ES-I3 (cell line): ENCODE data around the gene IGSF9B.

Experiments
- H3K36me3 ChIP-seq: 2 replicates; pipeline ENCODE4 v1.6.1; 2013; ENCODE audit warnings: mild to moderate bottlenecking, low read length, control low read depth, moderate library complexity; ENCODE audit not compliant: insufficient read depth
- H3K4me1 ChIP-seq: 2 replicates; pipeline ENCODE4 v1.6.1; 2013; ENCODE audit warnings: mild to moderate bottlenecking, control low read depth, low read length; ENCODE audit not compliant: insufficient read depth
- H3K9ac ChIP-seq: 2 replicates; pipeline ENCODE4 v1.6.1; 2013; ENCODE audit warnings: low read depth, mild to moderate bottlenecking, low read length, moderate library complexity
- H3K9me3 ChIP-seq: 2 replicates; pipeline ENCODE4 v1.6.1; 2013; ENCODE audit warnings: mild to moderate bottlenecking, low read length, moderate library complexity; ENCODE audit not compliant: control insufficient read depth, insufficient read depth

The IGSF9B gene

DNA sequence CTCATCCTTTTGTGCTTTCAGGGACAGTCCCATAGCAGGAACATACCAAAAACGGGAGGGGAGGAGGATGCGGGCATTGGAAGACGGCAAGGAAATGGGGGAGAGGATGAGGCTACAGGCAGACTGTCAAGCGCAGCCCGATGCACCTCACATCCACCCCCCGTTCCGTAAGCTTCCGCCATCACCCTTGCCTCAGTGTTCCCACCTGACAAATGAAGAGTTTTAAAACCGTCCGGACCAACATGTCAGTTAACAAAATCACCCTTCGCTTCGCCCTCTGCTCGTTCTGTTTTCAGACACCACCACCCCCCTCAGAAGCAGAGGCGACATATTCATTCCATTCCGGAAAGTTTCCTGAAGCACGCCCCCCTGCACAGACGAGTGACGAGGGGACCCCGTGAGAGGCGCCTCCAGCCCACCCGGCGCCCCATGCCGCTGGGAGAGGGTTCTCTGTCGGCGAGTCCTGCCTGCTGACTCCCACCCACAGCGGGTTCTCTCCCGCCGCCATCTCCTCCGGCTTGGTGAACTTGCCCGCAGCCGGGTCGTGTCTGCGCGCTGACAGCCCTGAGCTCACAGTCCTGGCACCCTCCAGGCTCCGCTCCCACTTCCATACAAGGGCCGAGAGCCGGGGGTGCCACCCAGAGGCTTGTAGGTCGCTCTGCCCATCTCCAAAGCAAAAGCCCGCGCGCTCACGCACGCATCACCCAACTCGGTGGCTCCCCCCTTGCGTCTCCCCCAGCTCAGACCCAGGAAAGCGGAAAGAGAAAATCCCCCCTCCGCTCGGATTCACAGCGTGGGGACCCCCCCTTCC is 1.5 kb downstream of the IGSF9B start:
- Histone ChIP-seq H3K36me3 (no peaks in the 10 kb centered on the region), H3K4me1 (peaks cover 30% of the 10 kb centered on the region), H3K9ac (peak overlapping the region; percentile 40)

GRCh38 chr11:133953999-133954398 is 2.8 kb downstream of the IGSF9B start:
- Histone ChIP-seq H3K9me3 (no peaks in the 10 kb centered on the region), H3K4me1 (peaks cover 37% of the 10 kb centered on the region), H3K9ac (no peak overlapping the region), H3K36me3 (no peaks in the 10 kb centered on the region)

More for the DNA sequence above, 1.5 kb downstream of the IGSF9B start:
- no peaks in the 10 kb centered on the region for H3K9me3 ChIP-seq

GRCh38 chr11:133953547-133953946 is 3.2 kb downstream of the IGSF9B start:
- H3K9me3 ChIP-seq: no peaks in the 10 kb centered on the region
- H3K9ac ChIP-seq: no peak overlapping the region
- H3K36me3 ChIP-seq: no peaks in the 10 kb centered on the region
- H3K4me1 ChIP-seq: peaks cover 42% of the 10 kb centered on the region

GRCh38 chr11:133952199-133953190 is 4.3 kb downstream of the IGSF9B start:
- Histone ChIP-seq H3K4me1 (peaks cover 42% of the 10 kb centered on the region), H3K9me3 (no peaks in the 10 kb centered on the region), H3K9ac (no peak overlapping the region), H3K36me3 (no peaks in the 10 kb centered on the region)

DNA sequence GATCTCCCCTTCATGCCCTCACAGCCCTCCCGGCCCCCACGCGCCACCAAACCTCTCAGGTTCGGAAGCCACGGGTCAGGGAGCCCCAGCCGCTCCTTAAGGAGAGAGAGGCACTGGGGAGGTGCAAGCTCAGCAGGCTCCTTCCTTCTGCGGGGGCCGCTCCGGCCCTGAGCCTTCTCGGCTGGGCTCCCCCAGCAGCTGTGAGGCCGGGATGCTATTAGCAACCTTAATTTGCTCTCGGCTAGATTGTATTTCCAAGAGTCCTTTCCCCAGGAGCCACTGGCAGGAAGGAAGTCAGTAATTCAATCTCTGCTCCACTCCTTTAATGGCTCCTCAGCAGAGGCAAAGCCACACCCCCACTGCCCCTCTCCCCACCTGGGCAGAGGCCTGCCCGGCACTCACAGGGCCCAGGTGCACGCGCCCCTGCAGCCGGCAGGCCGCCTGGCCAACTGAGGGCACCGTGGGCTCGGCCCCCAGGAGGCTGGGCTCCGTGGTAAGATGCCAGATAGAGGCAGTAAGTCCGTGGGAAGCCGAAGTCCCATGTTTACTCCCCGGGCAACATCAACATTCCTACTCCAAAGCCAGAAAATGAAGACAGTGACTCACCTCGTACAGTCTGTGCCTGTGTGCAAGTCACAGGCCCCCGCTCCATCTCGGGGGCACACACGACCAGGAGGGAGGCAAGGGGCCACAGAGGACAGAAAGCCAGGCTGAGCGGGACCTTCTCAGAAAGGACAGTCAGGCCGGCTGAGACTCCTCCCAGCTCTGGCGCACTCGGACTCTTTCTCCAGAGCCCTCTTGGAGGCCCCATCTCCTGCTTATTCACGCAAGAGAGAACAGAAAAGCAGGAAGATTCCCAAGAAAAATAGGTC is 5.2 kb downstream of the IGSF9B start:
- Histone ChIP-seq H3K9ac (peak overlapping the region; percentile 33), H3K9me3 (no peaks in the 10 kb centered on the region), H3K4me1 (peaks cover 50% of the 10 kb centered on the region), H3K36me3 (no peaks in the 10 kb centered on the region)

DNA sequence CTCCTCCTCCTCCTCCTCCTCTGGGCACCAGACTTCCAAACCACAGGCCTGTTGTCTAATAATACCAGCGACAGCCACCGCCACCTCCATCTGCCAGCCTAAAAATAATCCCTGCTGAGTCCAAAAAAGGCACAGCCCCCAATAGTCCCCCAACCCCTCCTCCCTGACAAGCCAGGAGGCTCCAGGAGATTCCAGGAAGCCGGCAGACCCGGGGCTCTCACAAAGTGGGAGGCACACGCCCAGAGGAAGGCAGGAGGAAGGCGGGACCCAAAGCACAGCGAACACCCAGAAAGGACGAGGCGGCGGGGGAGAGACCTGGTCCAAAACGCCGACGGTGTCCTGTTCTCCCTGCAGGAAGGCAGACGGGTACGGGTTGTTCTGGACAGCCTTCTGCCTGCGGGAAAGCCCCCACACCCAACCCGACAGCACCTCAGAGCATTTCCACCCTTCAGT is 5.9 kb downstream of the IGSF9B start:
- H3K9ac ChIP-seq: peak overlapping the region; percentile 33
- H3K4me1 ChIP-seq: peaks cover 51% of the 10 kb centered on the region
- no peaks in the 10 kb centered on the region for H3K9me3 ChIP-seq
- H3K36me3 ChIP-seq: no peaks in the 10 kb centered on the region

DNA sequence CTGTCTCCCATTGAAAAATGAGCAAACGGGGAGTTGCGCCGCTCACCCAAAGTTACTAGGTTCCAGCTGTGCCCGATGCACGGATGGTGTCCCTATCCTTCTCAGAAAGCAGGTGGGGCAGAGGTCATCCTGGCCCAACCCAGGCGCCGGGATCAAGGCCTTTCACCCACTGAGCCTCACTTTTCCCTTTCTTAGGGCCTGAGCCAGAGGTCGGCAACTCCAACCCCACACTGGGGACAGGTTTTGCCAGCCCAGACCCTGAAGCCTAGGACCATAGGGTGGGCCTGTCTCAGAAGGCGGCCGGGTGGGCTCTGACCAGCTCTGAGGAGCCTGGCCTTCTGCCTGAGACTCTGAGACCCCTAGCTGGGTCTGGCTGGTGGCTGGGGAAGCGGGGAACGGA is 6.3 kb downstream of the IGSF9B start:
- peaks cover 51% of the 10 kb centered on the region for H3K4me1 ChIP-seq
- no peaks in the 10 kb centered on the region for H3K36me3 ChIP-seq
- no peaks in the 10 kb centered on the region for H3K9me3 ChIP-seq
- no peak overlapping the region for H3K9ac ChIP-seq

DNA sequence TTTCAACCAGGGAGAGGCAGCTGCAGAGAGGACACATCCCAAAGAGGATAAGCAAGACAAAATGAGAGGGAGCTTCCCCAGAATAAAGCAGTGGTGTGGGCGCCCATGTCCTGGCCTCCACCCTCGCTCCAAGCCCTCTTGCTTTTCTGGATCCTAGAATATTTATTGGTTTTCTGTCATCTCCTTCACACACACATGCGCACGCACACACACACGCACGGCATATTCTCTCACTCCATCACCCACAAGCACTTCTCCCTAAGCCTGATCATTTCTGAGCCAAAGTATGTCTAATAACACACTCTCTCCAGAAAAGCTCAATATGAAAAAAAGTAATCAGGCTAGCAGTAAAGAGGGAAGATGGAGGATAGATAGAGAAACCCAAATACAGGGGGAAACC is 7.6 kb downstream of the IGSF9B start:
- Histone ChIP-seq H3K9me3 (no peaks in the 10 kb centered on the region), H3K4me1 (peaks cover 44% of the 10 kb centered on the region), H3K36me3 (no peaks in the 10 kb centered on the region), H3K9ac (no peak overlapping the region)

DNA sequence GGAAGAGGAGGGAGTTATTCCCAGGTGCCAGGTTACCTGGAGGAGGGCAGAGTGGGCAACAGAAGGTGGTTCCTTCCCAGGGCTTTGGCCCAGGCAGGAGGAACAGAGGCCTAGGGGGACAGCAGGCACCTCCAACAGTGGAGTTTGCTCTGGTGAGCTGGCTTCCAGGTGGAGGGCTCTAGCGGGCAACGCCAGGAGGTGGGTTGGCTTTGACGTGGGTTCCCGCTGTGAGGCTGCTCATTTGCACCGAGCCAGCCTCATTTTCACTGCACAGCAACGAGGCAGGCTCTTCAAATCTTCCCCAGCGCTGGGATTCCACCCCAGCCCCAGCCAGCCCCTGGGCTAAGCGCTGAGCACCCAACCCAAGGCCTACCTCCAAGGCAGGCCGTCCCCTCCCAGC is 8.1 kb downstream of the IGSF9B start:
- H3K9me3 ChIP-seq: no peaks in the 10 kb centered on the region
- peaks cover 43% of the 10 kb centered on the region for H3K4me1 ChIP-seq
- no peaks in the 10 kb centered on the region for H3K36me3 ChIP-seq
- H3K9ac ChIP-seq: no peak overlapping the region

DNA sequence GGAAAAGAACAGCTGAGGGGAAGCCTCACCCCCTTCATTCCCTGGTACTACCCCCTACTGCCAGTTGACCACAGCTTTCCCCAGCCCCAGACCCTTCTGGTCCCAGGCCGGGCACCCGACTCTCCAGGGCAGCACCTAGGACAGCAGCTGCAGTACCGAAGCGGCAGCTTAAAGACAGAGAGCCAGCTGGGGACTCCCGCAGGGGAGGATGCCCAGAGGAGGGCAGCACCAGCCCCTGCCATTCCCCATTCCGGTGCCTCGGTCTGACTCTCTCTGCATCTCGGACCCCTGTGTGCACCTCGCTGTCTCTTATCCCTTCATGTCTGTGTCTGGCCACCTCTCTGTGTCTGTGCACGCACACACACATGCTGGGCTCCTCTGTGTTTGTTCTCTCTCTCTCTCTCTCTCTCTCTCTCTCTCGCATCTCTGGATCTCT is 9.4 kb downstream of the IGSF9B start:
- Histone ChIP-seq H3K36me3 (no peaks in the 10 kb centered on the region), H3K9ac (no peak overlapping the region), H3K4me1 (peaks cover 37% of the 10 kb centered on the region), H3K9me3 (no peaks in the 10 kb centered on the region)

DNA sequence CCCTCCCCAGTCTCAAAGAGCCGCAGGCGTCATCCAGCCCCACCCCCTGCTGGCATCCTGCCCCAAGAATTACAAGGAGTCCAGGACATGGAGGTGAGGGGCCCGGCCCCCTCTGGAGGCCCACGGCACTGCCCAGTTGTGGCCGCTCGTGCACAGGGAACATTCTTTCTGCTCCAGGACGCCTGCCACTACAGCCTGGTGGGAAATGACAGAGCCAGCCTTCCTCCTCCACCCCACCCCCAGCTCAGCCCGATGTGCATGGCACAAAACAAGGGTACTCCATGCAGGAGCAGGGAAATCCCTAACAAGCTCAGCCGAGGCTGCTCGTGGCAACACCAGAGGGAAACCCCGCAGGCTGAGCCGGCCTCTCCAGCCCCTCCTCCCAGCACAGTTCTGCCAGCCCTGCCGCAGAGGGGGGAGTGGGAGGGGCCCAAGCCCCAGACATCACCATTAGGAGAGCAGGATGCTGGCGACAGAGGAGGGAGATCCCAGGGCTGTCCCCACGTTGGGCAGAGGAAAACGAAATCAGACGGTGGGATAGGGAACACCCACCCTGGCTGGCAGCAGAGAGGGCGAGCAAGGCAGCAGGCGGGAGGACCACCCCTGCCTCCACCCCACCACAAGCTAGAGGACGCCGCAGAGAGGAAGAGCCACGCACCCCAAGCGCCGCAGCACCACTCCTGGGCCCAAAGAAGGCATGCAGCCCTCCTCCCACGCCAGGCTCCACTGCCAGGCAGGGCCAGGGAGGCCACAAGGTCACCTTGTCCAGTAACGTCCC is 10.0 kb downstream of the IGSF9B start:
- Histone ChIP-seq H3K9me3 (no peaks in the 10 kb centered on the region), H3K4me1 (peaks cover 33% of the 10 kb centered on the region), H3K9ac (peak overlapping the region; percentile 6; the same call in 1 of the 2 replicates), H3K36me3 (no peaks in the 10 kb centered on the region)

GRCh38 chr11:133946051-133946450 is 10.7 kb downstream of the IGSF9B start:
- Histone ChIP-seq H3K9ac (peak overlapping the region; percentile 6; the same call in 1 of the 2 replicates), H3K4me1 (peaks cover 30% of the 10 kb centered on the region), H3K36me3 (no peaks in the 10 kb centered on the region), H3K9me3 (no peaks in the 10 kb centered on the region)
